Measurements from ENCODE around the gene STRIT1.

- TF ChIP-seq CTCF (conservative IDR thresholded peaks at IDR 0.05 in 1 of 2, IDR thresholded peaks at IDR 0.05 in 1 of 2; ENCODE audit: low read depth in 1 of 2, low read length in 2 of 2), result no peak
- no peak for TF ChIP-seq EZH2 (IDR thresholded peaks at IDR 0.05; ENCODE audit: low read length, missing control alignments)
Observed at GRCh38 chr3:155244699-155245098, 48.8 kb downstream of the STRIT1 start.

All from fibroblast of lung (primary cell).